ENCODE measurements around the gene OR2F1. TPM values are rescaled to one million over a fixed set of nuclear protein-coding genes. Genes with fewer than 3 reads are reported as not detected.

Gene OR2F1
- total RNA-seq, 2 donors from 2014 or later, result not detected

DNA sequence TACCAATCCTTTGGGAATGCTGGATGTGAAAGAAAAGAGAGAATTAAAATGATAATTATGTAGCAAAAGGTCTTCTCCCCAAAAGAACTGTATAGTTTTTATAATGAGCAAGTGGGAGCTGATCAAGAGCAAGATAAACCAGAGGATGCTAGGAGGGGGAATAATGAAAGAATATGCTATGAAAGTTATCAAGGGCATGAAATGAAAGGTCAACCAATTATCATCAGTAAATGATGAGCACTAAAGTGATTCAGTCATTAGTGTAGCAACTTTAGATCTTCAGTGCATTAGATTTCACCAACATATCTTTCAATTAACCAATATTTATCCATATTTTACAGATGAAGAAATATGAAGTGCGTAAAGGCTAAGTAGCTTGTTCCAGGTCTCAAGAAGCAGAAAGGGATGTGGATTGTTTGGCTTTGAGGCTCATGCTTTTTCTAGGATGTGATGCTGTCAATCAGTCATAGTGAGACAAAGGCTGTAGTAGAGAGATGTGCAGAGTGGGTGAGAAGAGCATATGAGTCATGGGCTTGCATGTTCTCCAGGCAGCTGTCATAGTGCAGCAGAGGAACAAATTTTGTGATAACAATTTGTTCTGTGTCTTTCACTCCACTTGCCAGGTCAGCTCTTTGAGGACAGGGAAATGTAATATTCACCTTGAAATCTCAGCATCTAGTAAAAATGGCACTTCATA lies 25.3 kb upstream of the OR2F1 start:
- Histone ChIP-seq H3K4me1 (ENCODE audit: control insufficient read depth in 1 of 2, low read depth in 2 of 2) (peaks cover 0 to 1% of the 10 kb centered on the region in 2 donors), H3K36me3 (no peaks in the 10 kb centered on the region), H3K9me3 (no peaks in the 10 kb centered on the region), H3K4me3 (no peak overlapping the region), H3K27me3 (replicated peaks; ENCODE audit: insufficient read depth) (no peaks in the 10 kb centered on the region), H3K27ac (no peak overlapping the region)
- no peak for TF ChIP-seq CTCF (IDR thresholded peaks at IDR 0.05)
- ATAC-seq (ENCODE audit: insufficient number of reproducible peaks, low FRiP score, low read depth) (no peak), DNase-seq (ENCODE audit: low spot score) (no peak)

DNA sequence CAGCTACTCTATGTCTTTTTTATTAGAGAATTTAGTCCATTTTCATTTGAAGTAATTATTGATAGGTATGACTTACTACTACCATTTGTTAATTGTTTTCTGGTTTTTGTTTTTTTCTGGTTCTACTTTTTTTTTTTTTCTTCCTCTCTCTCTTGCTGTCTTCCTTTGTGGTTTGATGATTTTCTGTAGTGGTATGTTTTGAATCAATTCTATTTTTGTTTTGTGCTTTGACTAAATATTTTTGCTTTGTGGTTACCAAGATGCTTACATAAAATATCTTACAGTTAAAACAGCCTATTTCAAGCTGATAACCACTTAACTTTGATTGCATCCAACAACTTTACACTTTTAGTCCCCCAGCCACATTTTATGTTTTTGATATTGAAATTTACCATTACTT lies 22.9 kb upstream of the OR2F1 start:
- H3K27me3 ChIP-seq (replicated peaks; ENCODE audit: insufficient read depth), result no peaks in the 10 kb centered on the region
- H3K4me3 ChIP-seq, result no peak overlapping the region
- no peak overlapping the region for H3K27ac ChIP-seq
- H3K36me3 ChIP-seq, result no peaks in the 10 kb centered on the region
- ATAC-seq (ENCODE audit: insufficient number of reproducible peaks, low FRiP score, low read depth) (no peak), DNase-seq (ENCODE audit: low spot score) (no peak)
- no peaks in the 10 kb centered on the region for H3K9me3 ChIP-seq
- peaks cover 0 to 11% of the 10 kb centered on the region in 2 donors for H3K4me1 ChIP-seq (ENCODE audit: control insufficient read depth in 1 of 2, low read depth in 2 of 2)
- no peak for TF ChIP-seq CTCF (IDR thresholded peaks at IDR 0.05)

- DNase-seq (ENCODE audit: low spot score) (no peak), ATAC-seq (ENCODE audit: insufficient number of reproducible peaks, low FRiP score, low read depth) (no peak)
- H3K36me3 ChIP-seq, result no peaks in the 10 kb centered on the region
- no peak for TF ChIP-seq CTCF (IDR thresholded peaks at IDR 0.05)
- no peak within 1 kb of the TSS for H3K4me3 ChIP-seq
- H3K4me1 ChIP-seq (ENCODE audit: control insufficient read depth in 1 of 2, low read depth in 2 of 2), result peaks cover 0 to 11% of the 10 kb centered on the region in 2 donors
- no peak within 1 kb of the TSS for H3K27ac ChIP-seq
- H3K27me3 ChIP-seq (replicated peaks; ENCODE audit: insufficient read depth), result no peaks in the 10 kb centered on the region
- no peaks in the 10 kb centered on the region for H3K9me3 ChIP-seq
Measured at GRCh38 chr7:143934526-143935325, 19.9 kb upstream of the OR2F1 start, which contains the start of gene OR2F2. OR2F2 (plus strand) TSS chr7:143935233; CDS start chr7:143935233, 0 bp downstream.

GRCh38 chr7:143936087-143937009 lies 18.3 kb upstream of the OR2F1 start:
- DNase-seq (ENCODE audit: low spot score) (no peak), ATAC-seq (ENCODE audit: insufficient number of reproducible peaks, low FRiP score, low read depth) (no peak)
- Histone ChIP-seq H3K27ac (no peak overlapping the region), H3K4me3 (no peak overlapping the region), H3K9me3 (no peaks in the 10 kb centered on the region), H3K27me3 (replicated peaks; ENCODE audit: insufficient read depth) (no peaks in the 10 kb centered on the region), H3K4me1 (ENCODE audit: control insufficient read depth in 1 of 2, low read depth in 2 of 2) (peaks cover 0 to 11% of the 10 kb centered on the region in 2 donors), H3K36me3 (no peaks in the 10 kb centered on the region)
- no peak for TF ChIP-seq CTCF (IDR thresholded peaks at IDR 0.05)

Measured in thoracic aorta (tissue), 2 donors.